GM18870 (cell line): ENCODE measurements around the gene AGRN.
"Not testable (repeated sequence)": the region's sequence is repeated elsewhere in the genome, so short reads cannot be mapped to it uniquely, and the experiment has no call there.

Source experiments
- ATAC-seq: cut with Tn5 transposase; IDR thresholded peaks from one replicate; pipeline ENCODE4 v1.9.1; 2021; ENCODE audit warnings: moderate library complexity; ENCODE audit not compliant: unreplicated experiment

The AGRN gene

GRCh38 chr1:1020000-1020404, at the start of gene AGRN:
Gene AGRN (plus strand): TSS chr1:1020120. CDS start chr1:1020173, 53 bp downstream.
- no peak for ATAC-seq

- no peak for ATAC-seq
Observed at GRCh38 chr1:970242-970972, 49.5 kb upstream of the AGRN start.

GRCh38 chr1:970973-971730, 48.8 kb upstream of the AGRN start:
- ATAC-seq, result no peak

GRCh38 chr1:971751-972506, 48.0 kb upstream of the AGRN start:
- ATAC-seq, result no peak

- no peak for ATAC-seq
Observed at GRCh38 chr1:972726-973458, 47.0 kb upstream of the AGRN start.

DNA sequence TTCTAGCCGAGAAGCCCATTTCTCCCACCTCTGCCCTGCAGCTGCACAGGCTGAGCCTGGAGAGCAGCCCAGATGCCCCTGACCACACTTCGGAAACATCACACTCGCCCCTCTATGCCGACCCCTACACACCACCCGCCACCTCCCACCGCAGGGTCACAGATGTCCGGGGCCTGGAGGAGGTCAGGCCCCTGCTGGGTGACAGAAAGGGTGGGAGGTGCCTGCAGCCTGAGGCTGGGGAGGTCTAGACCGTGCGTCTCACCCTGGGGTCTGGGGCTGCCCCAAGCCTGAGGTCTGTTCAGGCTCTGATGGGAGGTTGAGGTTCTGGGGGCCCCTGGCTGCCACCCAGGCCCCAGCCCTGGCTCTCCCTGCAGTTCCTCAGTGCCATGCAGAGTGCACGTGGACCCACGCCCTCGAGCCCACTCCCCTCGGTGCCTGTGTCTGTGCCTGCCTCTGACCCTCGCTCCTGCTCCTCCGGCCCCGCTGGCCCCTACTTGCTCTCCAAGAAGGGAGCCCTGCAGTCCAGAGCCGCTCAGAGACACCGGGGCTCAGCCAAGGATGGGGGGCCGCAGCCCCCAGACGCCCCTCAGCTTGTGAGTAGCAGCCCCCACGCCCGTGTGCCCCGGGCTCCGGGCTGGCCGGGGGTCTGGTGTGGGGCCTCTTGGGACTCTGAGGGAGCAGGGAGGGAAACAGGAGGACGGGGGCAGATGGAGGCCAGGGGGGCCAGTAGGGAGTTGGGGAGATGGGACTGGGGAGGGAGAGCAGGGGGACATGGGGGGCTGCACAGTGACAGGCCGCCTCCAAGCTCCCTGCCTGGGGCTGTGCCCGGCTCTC, 46.2 kb upstream of the AGRN start:
- no peak for ATAC-seq

- ATAC-seq, result no peak
Observed at GRCh38 chr1:974293-974640, 45.7 kb upstream of the AGRN start.

DNA sequence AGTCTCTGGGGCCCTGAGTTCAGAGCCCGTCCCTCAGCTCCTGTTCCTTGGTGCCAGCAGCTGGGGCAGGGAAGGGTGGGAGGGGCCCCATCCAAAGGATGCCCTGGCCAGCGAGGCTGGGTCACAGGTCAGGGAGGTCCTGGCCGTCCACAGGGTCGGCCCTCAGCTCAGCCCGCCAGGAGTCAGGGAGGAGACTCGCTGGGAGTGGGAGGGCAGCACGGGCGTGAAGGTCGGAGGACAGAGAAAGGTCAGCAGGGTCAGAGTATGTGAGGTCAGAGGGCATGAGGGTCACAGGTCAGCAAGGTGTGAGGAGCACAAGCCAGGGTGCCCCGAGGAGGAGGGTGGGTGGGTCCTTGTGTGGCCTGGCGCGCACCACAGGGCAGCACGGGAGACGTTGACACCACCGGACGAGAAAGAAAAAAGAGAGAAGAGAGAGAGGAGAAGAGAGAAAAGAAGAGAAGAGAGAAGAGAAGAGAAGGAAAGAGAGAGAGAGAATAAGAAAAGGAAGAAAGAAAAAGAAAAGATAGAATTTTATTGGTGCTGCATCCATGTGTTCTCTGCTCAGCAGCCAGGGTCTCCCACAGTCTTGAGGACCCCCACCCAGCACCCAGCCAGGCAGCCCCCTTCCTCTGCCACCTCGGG, 45.1 kb upstream of the AGRN start:
- ATAC-seq, result no peak

- ATAC-seq, result no peak
Observed at GRCh38 chr1:975365-975764, 44.6 kb upstream of the AGRN start.

GRCh38 chr1:975896-976683, 43.8 kb upstream of the AGRN start:
- no peak for ATAC-seq

DNA sequence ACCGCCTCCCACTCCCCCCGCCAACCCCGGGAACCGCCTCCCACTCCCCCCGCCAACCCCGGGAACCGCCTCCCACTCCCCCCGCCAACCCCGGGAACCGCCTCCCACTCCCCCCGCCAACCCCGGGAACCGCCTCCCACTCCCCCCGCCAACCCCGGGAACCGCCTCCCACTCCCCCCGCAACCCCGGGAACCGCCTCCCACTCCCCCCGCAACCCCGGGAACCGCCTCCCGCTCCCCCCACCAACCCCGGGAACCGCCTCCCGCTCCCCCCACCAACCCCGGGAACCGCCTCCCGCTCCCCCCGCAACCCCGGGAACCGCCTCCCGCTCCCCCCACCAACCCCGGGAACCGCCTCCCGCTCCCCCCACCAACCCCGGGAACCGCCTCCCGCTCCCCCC, 43.1 kb upstream of the AGRN start:
- ATAC-seq, result not testable (repeated sequence)

DNA sequence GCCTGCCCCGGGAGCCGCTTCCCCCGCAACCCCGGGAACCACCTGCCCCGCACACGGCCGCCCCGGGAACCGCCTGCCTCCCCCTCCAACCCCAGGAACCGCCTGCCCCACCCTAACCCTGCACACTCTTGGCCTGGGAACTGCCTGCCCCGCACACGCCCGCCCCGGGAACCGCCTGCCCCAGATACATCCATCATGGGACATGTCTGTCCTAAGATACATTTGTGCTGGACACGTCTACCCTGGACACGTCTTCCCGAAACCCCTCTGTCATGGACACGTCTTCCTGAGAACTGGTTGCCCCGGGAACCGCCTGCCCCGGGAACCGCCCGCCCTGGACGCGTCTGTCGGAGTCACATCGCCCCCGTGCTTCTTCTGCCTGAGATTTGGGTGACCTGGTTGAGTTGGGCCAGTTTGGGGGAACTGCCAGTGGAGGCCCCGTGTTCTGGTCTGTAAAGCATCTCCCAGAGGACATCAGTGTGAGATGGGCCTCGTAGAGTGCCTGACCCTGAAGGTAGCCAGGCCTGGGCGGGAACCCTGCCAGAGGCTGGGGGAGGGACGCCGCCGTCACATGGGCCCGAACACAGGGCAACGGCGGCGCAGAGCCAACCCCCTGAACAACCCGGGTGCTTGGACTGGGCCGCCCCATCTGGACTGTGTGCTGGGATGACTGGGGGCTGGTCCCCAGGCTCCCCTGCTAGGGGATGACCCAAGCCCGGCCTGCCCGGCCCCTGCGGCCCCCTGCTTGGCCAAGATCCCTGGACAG, 41.7 kb upstream of the AGRN start:
- ATAC-seq, result no peak

GRCh38 chr1:978835-979743, 40.8 kb upstream of the AGRN start:
- ATAC-seq, result no peak

GRCh38 chr1:979744-980072, 40.2 kb upstream of the AGRN start:
- ATAC-seq, result no peak

DNA sequence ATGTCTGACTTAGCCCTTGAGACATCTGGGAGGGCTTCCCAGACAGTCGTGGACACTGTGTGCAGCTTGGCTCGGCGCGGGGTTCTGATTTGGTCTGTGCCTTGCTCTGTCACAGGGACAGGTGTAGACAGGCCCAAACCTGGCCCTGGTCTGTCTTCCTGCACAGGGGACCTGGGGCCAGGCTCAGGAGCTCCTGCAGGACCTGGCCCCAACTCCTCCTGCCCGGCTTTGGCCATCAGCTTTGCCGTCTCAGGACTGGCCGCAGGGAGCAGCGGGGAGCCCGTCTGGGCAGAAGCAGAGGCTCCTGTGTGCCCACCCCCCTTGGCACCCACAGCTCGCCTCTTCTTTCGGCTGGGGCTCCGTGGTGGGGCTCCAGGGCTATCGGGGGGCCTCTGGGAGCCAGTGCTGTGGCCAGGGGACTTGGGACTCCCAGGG, 39.8 kb upstream of the AGRN start:
- ATAC-seq, result no peak

GRCh38 chr1:980602-981395, 39.1 kb upstream of the AGRN start:
- no peak for ATAC-seq
